Osteoblast (primary cell): ENCODE measurements around the gene C16orf78. TPM values are rescaled to one million over a fixed set of nuclear protein-coding genes. Genes with fewer than 3 reads are reported as not detected.

Source experiments
- DNase-seq: peaks from one replicate; pipeline ENCODE4 v3.0.0; 2011; ENCODE audit warnings: low spot score, mixed read lengths; ENCODE audit not compliant: insufficient read length; ENCODE audit errors: missing footprints
- H2AFZ ChIP-seq: 2 replicates; pipeline ENCODE4 v1.6.0; 2011; ENCODE audit warnings: mild to moderate bottlenecking, low read length
- H3K27ac ChIP-seq: 2 replicates; pipeline ENCODE4 v1.5.1; 2011; ENCODE audit warnings: mild to moderate bottlenecking, low read depth, low read length, moderate library complexity
- H3K27me3 ChIP-seq: 2 replicates; pipeline ENCODE4 v1.6.0; 2012; ENCODE audit warnings: mild to moderate bottlenecking, control low read depth, inconsistent platforms, low read length, moderate library complexity; ENCODE audit not compliant: insufficient read depth
- H3K36me3 ChIP-seq: 2 replicates; pipeline ENCODE4 v1.5.1; 2011; ENCODE audit warnings: mild to moderate bottlenecking, low read length, control low read depth, moderate library complexity; ENCODE audit not compliant: insufficient read depth
- H3K4me1 ChIP-seq: 2 replicates; pipeline ENCODE4 v1.5.1; 2011; ENCODE audit warnings: mild to moderate bottlenecking, low read length, control low read depth, moderate library complexity; ENCODE audit not compliant: insufficient read depth
- H3K4me2 ChIP-seq: 2 replicates; pipeline ENCODE4 v1.6.0; 2011; ENCODE audit warnings: mild to moderate bottlenecking, low read length; ENCODE audit not compliant: insufficient read depth
- H3K4me3 ChIP-seq: fragments of 200-600 bp; sonication (generic); 3 replicates; pipeline ENCODE4 v1.5.1; 2012; ENCODE audit warnings: mild to moderate bottlenecking, low read length, inconsistent platforms; ENCODE audit not compliant: insufficient read depth
- H3K79me2 ChIP-seq: 2 replicates; pipeline ENCODE4 v1.6.0; 2012; ENCODE audit warnings: mild to moderate bottlenecking, low read length, control low read depth, inconsistent platforms; ENCODE audit not compliant: insufficient read depth
- H3K9me3 ChIP-seq: 2 replicates; pipeline ENCODE4 v1.5.1; 2011; ENCODE audit warnings: low read depth, low read length, control low read depth
- H4K20me1 ChIP-seq: 2 replicates; pipeline ENCODE4 v1.6.0; 2012; ENCODE audit warnings: mild to moderate bottlenecking, low read length, control low read depth; ENCODE audit not compliant: insufficient read depth
- CTCF ChIP-seq: IDR thresholded peaks from 2 replicates; pipeline ENCODE4 v1.5.1; 2011; ENCODE audit warnings: mild to moderate bottlenecking, low read depth, low read length, moderate library complexity; ENCODE audit errors: extremely low read depth
- total RNA-seq: library from RNA; depleted of rRNA; stranded (reverse); fragments of >200 nt; gene quantifications from 2 replicates; pipeline ENCODE4 v1.2.3, GENCODE V29; 2012

Gene C16orf78
- total RNA-seq, 1 donor: not detected

GRCh38 chr16:49362230-49362629, 11.4 kb upstream of the C16orf78 start:
- no peaks in the 10 kb centered on the region for H3K4me1 ChIP-seq
- no peak for DNase-seq
- no peaks in the 10 kb centered on the region for H3K9me3 ChIP-seq
- H3K4me3 ChIP-seq: no peak overlapping the region
- H3K4me2 ChIP-seq: no peak overlapping the region
- H3K79me2 ChIP-seq: no peaks in the 10 kb centered on the region
- no peaks in the 10 kb centered on the region for H4K20me1 ChIP-seq
- H3K36me3 ChIP-seq: no peaks in the 10 kb centered on the region
- no peaks in the 10 kb centered on the region for H3K27me3 ChIP-seq
- no peak overlapping the region for H3K27ac ChIP-seq
- no peak for TF ChIP-seq CTCF
- H2AFZ ChIP-seq: no peak overlapping the region

- no peaks in the 10 kb centered on the region for H3K9me3 ChIP-seq
- no peak for TF ChIP-seq CTCF
- H3K27me3 ChIP-seq: no peaks in the 10 kb centered on the region
- no peaks in the 10 kb centered on the region for H4K20me1 ChIP-seq
- H3K27ac ChIP-seq: no peak overlapping the region
- H3K4me3 ChIP-seq: no peak overlapping the region
- H3K4me1 ChIP-seq: no peaks in the 10 kb centered on the region
- H3K36me3 ChIP-seq: no peaks in the 10 kb centered on the region
- DNase-seq: no peak
- H3K4me2 ChIP-seq: no peak overlapping the region
- no peak overlapping the region for H2AFZ ChIP-seq
- no peaks in the 10 kb centered on the region for H3K79me2 ChIP-seq
These were observed 7.7 kb upstream of the C16orf78 start for GRCh38 chr16:49365711-49366509.

GRCh38 chr16:49366669-49367068, 6.9 kb upstream of the C16orf78 start:
- H3K27me3 ChIP-seq: no peaks in the 10 kb centered on the region
- no peaks in the 10 kb centered on the region for H4K20me1 ChIP-seq
- TF ChIP-seq CTCF: no peak
- no peaks in the 10 kb centered on the region for H3K36me3 ChIP-seq
- H2AFZ ChIP-seq: no peak overlapping the region
- no peak overlapping the region for H3K4me2 ChIP-seq
- no peaks in the 10 kb centered on the region for H3K4me1 ChIP-seq
- H3K4me3 ChIP-seq: no peak overlapping the region
- H3K9me3 ChIP-seq: no peaks in the 10 kb centered on the region
- no peaks in the 10 kb centered on the region for H3K79me2 ChIP-seq
- H3K27ac ChIP-seq: no peak overlapping the region
- DNase-seq: no peak

- no peaks in the 10 kb centered on the region for H3K27me3 ChIP-seq
- no peak overlapping the region for H3K4me3 ChIP-seq
- no peaks in the 10 kb centered on the region for H3K36me3 ChIP-seq
- H4K20me1 ChIP-seq: no peaks in the 10 kb centered on the region
- H3K4me1 ChIP-seq: no peaks in the 10 kb centered on the region
- no peak overlapping the region for H3K4me2 ChIP-seq
- no peak overlapping the region for H3K27ac ChIP-seq
- no peak overlapping the region for H2AFZ ChIP-seq
- H3K9me3 ChIP-seq: no peaks in the 10 kb centered on the region
- DNase-seq: no peak
- TF ChIP-seq CTCF: no peak
- H3K79me2 ChIP-seq: no peaks in the 10 kb centered on the region
These were observed 3.7 kb upstream of the C16orf78 start for GRCh38 chr16:49369651-49370611.
